Measurements from ENCODE around the gene FBXO40.

- no peak for TF ChIP-seq CTCF (conservative IDR thresholded peaks at IDR 0.05; ENCODE audit: low read length)
- TF ChIP-seq EZH2phosphoT487 (IDR thresholded peaks at IDR 0.05; ENCODE audit: borderline replicate concordance): no peak
Measured at GRCh38 chr3:121667333-121667732, 74.2 kb downstream of the FBXO40 start.
